MM.1S (cell line): ENCODE measurements around the gene FGF23.

Experiments used
- DNase-seq: peaks from one replicate; pipeline ENCODE4 v3.0.0-alpha.2; 2015
- H2AFZ ChIP-seq: fragments of 300-600 bp; sonication (generic); 2 replicates; pipeline ENCODE4 v1.6.0; 2016; ENCODE audit warnings: antibody characterized with exemption, low read length
- H3F3A ChIP-seq: fragments of 300-600 bp; sonication (generic); 2 replicates; pipeline ENCODE4 v1.6.1; 2016; ENCODE audit warnings: mild to moderate bottlenecking, antibody characterized with exemption, low read length, moderate library complexity, mixed read lengths; ENCODE audit not compliant: insufficient read depth
- H3K27ac ChIP-seq: fragments of 300-600 bp; sonication (generic); 2 replicates; pipeline ENCODE4 v1.5.1; 2016; ENCODE audit warnings: mild to moderate bottlenecking, low read length
- H3K27me3 ChIP-seq: fragments of 300-600 bp; sonication (generic); replicated peaks from 2 replicates; pipeline ENCODE4 v1.6.0; 2016; ENCODE audit warnings: low read length; ENCODE audit not compliant: insufficient read depth
- H3K36me3 ChIP-seq: fragments of 300-600 bp; sonication (generic); replicated peaks from 2 replicates; pipeline ENCODE4 v1.6.1; 2016; ENCODE audit warnings: mild to moderate bottlenecking, low read length, mixed read lengths; ENCODE audit not compliant: insufficient read depth
- H3K4me1 ChIP-seq: fragments of 300-600 bp; sonication (generic); 2 replicates; pipeline ENCODE4 v1.6.1; 2016; ENCODE audit warnings: low read length, mixed read lengths
- H3K4me2 ChIP-seq: fragments of 300-600 bp; sonication (generic); 2 replicates; pipeline ENCODE4 v1.6.0; 2016; ENCODE audit warnings: low read depth, low read length
- H3K4me3 ChIP-seq: fragments of 300-600 bp; sonication (generic); 2 replicates; pipeline ENCODE4 v1.5.1; 2016; ENCODE audit warnings: low read length, mixed read lengths
- H3K79me2 ChIP-seq: fragments of 300-600 bp; sonication (generic); 2 replicates; pipeline ENCODE4 v1.6.1; 2016; ENCODE audit warnings: mixed run types, low read length, mixed read lengths
- H3K9ac ChIP-seq: fragments of 300-600 bp; sonication (generic); 2 replicates; pipeline ENCODE4 v1.6.1; 2016; ENCODE audit warnings: low read length, mixed read lengths
- H3K9me2 ChIP-seq: fragments of 300-600 bp; sonication (generic); replicated peaks from 2 replicates; pipeline ENCODE4 v1.6.1; 2016; ENCODE audit warnings: mild to moderate bottlenecking, low read length, mixed read lengths; ENCODE audit not compliant: insufficient read depth
- H3K9me3 ChIP-seq: fragments of 300-600 bp; sonication (generic); replicated peaks from 2 replicates; pipeline ENCODE4 v1.6.1; 2016; ENCODE audit warnings: mild to moderate bottlenecking, low read length, mixed read lengths; ENCODE audit not compliant: insufficient read depth
- H4K20me1 ChIP-seq: fragments of 300-600 bp; sonication (generic); 2 replicates; pipeline ENCODE4 v1.6.1; 2016; ENCODE audit warnings: mild to moderate bottlenecking, low read length, moderate library complexity, mixed read lengths; ENCODE audit not compliant: insufficient read depth
- EZH2 ChIP-seq: fragments of 300-600 bp; sonication (generic); optimal IDR thresholded peaks from 2 replicates; pipeline ENCODE3; 2017; ENCODE audit warnings: low read depth, mild to moderate bottlenecking, antibody characterized with exemption, low read length, mixed read lengths
- EZH2phosphoT487 ChIP-seq: fragments of 300-600 bp; sonication (generic); IDR thresholded peaks from 2 replicates; pipeline ENCODE4 v1.6.1; 2018; ENCODE audit warnings: antibody characterized with exemption, low read length
- TF ChIP-seq, protein P1 (sequence below): fragments of 300-600 bp; sonication (generic); IDR thresholded peaks from 2 replicates; pipeline ENCODE4 v1.5.1; 2016; ENCODE audit warnings: antibody characterized with exemption, low read length, mixed read lengths

The FGF23 gene

DNA sequence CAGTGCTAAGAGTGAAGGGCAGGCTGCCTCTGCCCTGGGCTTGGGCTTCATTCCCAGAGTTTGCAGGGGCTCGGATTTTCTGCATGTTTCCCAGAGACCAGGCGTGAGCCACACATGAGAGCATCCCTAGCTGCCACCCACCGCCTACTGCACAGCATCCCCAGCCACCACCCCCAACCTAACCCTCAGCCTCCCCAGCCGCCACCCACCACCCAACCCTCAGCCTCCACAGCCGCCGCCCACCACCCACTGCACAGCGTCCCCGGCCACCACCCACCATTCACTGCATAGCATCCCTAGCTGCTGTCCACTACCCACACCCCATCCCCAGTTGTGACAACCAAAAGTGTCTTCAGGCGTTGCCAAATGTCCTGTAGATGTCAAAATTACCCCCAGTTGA, 43.5 kb upstream of the FGF23 start:
- TF ChIP-seq EZH2, result no peak
- TF ChIP-seq, protein P1, sequence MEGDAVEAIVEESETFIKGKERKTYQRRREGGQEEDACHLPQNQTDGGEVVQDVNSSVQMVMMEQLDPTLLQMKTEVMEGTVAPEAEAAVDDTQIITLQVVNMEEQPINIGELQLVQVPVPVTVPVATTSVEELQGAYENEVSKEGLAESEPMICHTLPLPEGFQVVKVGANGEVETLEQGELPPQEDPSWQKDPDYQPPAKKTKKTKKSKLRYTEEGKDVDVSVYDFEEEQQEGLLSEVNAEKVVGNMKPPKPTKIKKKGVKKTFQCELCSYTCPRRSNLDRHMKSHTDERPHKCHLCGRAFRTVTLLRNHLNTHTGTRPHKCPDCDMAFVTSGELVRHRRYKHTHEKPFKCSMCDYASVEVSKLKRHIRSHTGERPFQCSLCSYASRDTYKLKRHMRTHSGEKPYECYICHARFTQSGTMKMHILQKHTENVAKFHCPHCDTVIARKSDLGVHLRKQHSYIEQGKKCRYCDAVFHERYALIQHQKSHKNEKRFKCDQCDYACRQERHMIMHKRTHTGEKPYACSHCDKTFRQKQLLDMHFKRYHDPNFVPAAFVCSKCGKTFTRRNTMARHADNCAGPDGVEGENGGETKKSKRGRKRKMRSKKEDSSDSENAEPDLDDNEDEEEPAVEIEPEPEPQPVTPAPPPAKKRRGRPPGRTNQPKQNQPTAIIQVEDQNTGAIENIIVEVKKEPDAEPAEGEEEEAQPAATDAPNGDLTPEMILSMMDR, result no peak
- no peak for TF ChIP-seq EZH2phosphoT487
- Histone ChIP-seq H2AFZ (no peak overlapping the region), H4K20me1 (no peaks in the 10 kb centered on the region), H3K36me3 (no peaks in the 10 kb centered on the region), H3K9me3 (no peaks in the 10 kb centered on the region), H3K9me2 (no peaks in the 10 kb centered on the region), H3K27me3 (no peaks in the 10 kb centered on the region), H3K4me1 (no peaks in the 10 kb centered on the region), H3F3A (no peaks in the 10 kb centered on the region), H3K27ac (no peak overlapping the region), H3K4me3 (no peak overlapping the region), H3K79me2 (no peaks in the 10 kb centered on the region), H3K9ac (no peak overlapping the region), H3K4me2 (no peak overlapping the region)
- DNase-seq, result no peak

DNA sequence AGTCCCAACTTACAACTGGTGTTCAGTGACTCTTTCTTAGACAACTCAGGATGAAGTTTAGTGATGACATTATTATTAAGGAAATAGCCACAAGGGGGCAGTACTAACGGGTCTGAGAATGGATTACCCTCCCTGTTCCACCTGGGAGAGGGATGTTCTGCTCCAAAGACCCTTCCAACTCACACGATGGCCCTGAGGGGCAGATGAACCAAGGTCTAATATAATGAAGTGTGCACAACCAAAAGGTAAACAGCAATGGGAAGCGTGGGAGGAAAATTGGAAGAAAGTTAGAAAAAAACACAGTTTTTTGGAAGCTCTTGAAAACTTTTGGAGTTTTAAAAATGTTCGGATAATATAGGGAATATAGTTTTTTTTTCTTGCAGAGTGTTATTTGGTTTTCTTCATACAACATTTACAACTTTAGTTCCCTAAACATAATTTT, 42.1 kb upstream of the FGF23 start:
- no peak overlapping the region for H3K9ac ChIP-seq
- no peak for TF ChIP-seq EZH2phosphoT487
- TF ChIP-seq, protein P1, result peak; percentile 78
- no peaks in the 10 kb centered on the region for H3K9me2 ChIP-seq
- H3K27me3 ChIP-seq, result no peaks in the 10 kb centered on the region
- no peak overlapping the region for H3K27ac ChIP-seq
- no peaks in the 10 kb centered on the region for H3K4me1 ChIP-seq
- no peaks in the 10 kb centered on the region for H3K36me3 ChIP-seq
- peak; percentile 53 for DNase-seq
- H3K9me3 ChIP-seq, result no peaks in the 10 kb centered on the region
- no peak overlapping the region for H3K4me3 ChIP-seq
- H2AFZ ChIP-seq, result no peak overlapping the region
- no peaks in the 10 kb centered on the region for H3K79me2 ChIP-seq
- no peaks in the 10 kb centered on the region for H3F3A ChIP-seq
- H3K4me2 ChIP-seq, result no peak overlapping the region
- no peaks in the 10 kb centered on the region for H4K20me1 ChIP-seq

DNA sequence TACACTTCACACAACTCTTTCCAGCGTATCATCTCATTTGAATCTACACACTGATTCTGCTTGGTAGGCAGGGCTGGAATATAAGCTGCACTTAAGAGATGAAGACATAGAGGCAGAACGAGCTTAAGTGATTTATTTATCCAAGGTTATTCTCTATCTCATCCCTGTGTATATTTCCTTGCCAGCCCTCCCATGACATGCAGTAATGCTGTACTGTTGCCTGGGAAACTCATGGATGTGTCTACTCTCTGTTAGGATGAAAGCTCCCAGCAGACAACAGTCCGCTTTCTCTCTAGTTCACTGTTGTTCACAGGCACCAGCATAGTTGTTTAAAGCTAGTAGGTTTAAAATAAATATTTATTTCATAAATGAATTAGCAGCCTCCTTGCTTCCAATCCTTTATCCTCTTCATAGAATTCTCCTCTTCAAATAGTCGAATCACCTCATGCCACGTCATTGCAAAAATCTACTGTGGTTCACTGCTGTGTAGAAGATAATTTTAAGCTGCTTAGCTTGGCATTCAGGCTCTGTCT, 40.7 kb upstream of the FGF23 start:
- TF ChIP-seq EZH2, result no peak
- TF ChIP-seq EZH2phosphoT487, result no peak
- TF ChIP-seq, protein P1, result no peak
- Histone ChIP-seq H3K27me3 (0 out of 2 replicates have a peak, but pooled peaks cover 3% of the 10 kb centered on the region), H3K27ac (no peak overlapping the region), H3K4me3 (no peak overlapping the region), H3K79me2 (no peaks in the 10 kb centered on the region), H3K4me1 (no peaks in the 10 kb centered on the region), H3F3A (no peaks in the 10 kb centered on the region), H3K9me3 (no peaks in the 10 kb centered on the region), H3K9ac (no peak overlapping the region), H3K4me2 (no peak overlapping the region), H3K9me2 (no peaks in the 10 kb centered on the region), H3K36me3 (no peaks in the 10 kb centered on the region), H4K20me1 (no peaks in the 10 kb centered on the region), H2AFZ (no peak overlapping the region)
- DNase-seq, result no peak
